WI38 (cell line): ENCODE measurements around the gene PRPSAP2.

ENCODE experiments used
- H3K4me3 ChIP-seq: 2 replicates; pipeline ENCODE4 v1.5.1; 2011; ENCODE audit warnings: low read depth, mild to moderate bottlenecking, control low read depth, low read length
- TF ChIP-seq, protein P1 (sequence below): IDR thresholded peaks from 2 replicates; pipeline ENCODE4 v1.5.1; 2012; ENCODE audit warnings: low read depth, mild to moderate bottlenecking, control low read depth, low read length

The PRPSAP2 gene

GRCh38 chr17:18959845-18960240 is 101.9 kb downstream of the PRPSAP2 start:
- H3K4me3 ChIP-seq, result no peak overlapping the region
- TF ChIP-seq, protein P1, sequence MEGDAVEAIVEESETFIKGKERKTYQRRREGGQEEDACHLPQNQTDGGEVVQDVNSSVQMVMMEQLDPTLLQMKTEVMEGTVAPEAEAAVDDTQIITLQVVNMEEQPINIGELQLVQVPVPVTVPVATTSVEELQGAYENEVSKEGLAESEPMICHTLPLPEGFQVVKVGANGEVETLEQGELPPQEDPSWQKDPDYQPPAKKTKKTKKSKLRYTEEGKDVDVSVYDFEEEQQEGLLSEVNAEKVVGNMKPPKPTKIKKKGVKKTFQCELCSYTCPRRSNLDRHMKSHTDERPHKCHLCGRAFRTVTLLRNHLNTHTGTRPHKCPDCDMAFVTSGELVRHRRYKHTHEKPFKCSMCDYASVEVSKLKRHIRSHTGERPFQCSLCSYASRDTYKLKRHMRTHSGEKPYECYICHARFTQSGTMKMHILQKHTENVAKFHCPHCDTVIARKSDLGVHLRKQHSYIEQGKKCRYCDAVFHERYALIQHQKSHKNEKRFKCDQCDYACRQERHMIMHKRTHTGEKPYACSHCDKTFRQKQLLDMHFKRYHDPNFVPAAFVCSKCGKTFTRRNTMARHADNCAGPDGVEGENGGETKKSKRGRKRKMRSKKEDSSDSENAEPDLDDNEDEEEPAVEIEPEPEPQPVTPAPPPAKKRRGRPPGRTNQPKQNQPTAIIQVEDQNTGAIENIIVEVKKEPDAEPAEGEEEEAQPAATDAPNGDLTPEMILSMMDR, result no peak

DNA sequence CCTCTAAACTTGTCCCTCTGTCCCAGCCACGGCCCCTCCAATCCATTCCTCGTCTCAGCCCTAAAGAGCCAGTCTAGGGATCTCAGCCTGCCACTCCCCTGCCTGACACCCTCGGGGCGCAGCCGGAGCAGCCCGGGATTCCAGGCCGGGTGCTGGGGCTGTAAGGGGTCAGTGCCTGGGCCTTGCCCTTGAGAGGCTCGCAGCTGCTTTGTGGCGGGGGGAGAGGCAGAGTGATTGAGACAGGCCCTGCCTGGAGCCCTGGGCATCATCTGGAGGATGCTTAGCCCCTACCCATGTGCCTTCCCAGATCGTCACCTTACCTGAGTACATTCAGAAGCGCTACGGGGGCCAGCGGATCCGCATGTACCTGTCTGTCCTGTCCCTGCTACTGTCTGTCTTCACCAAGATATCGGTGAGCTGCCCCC is 102.3 kb downstream of the PRPSAP2 start:
- TF ChIP-seq, protein P1, result no peak

DNA sequence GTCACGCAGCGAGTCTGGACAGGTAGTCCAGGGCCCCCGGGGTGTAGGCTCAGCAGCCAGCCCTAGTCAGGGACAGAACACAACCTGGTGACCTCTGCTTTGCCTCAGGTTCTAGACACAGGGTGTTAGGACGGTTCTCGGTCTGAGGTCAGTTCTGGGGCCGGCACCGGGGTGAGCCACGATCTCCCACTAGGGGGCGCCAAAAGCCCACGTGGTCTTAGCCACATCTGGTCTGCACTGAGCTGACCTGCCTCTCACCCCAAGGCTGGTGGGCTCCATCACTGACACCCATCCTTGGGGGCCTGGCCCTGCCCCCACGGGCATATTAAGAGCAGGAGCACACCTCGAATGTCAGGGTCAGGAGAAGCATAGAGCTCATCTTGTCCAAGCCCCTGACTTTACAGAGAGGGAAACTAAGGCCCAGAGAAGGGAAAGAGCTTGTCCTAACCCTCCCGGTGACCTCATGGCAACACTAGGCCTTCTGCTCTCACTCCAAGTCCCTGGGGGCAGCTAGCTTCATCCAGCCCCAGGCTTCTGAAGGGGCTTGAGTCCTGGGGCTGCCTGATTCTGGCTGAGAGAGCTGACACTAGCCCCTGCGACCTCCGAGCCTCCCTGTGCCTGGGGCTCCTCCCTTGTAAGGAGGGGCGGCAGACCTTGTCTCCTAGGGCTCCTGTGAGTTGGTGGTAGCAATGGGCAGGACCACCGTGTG is 103.0 kb downstream of the PRPSAP2 start:
- H3K4me3 ChIP-seq, result no peak overlapping the region
- TF ChIP-seq, protein P1, result peak; percentile 82

More for the DNA sequence above, 102.3 kb downstream of the PRPSAP2 start:
- H3K4me3 ChIP-seq, result no peak overlapping the region

- H3K4me3 ChIP-seq, result no peak overlapping the region
- TF ChIP-seq, protein P1, result no peak
Measured at GRCh38 chr17:18961634-18962493, 103.9 kb downstream of the PRPSAP2 start.

GRCh38 chr17:18962494-18962815 is 104.5 kb downstream of the PRPSAP2 start:
- TF ChIP-seq, protein P1, result no peak
- no peak overlapping the region for H3K4me3 ChIP-seq

GRCh38 chr17:18963126-18964017 is 105.4 kb downstream of the PRPSAP2 start:
- no peak overlapping the region for H3K4me3 ChIP-seq
- TF ChIP-seq, protein P1, result no peak

DNA sequence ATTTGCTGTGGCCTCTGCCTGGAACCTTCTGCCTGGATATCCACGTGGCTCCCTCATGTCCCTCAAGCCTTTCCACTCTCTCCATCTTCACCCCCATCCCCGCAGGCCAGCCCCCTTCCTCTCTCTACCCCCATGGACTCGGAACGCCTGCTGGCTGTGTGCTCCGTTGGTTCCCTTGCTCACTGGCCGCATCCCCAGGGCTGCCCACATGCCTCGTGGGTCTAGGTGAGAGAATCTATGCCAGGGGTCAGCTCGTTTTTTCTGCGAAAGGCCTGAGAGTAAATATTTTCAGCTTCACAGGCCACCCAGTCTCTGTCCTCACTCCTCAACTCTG is 106.1 kb downstream of the PRPSAP2 start:
- TF ChIP-seq, protein P1, result no peak
- H3K4me3 ChIP-seq, result no peak overlapping the region
